Medulla oblongata (tissue), 1 donor: ENCODE measurements around the gene ERC2.
"Not testable (repeated sequence)": the region's sequence is repeated elsewhere in the genome, so short reads cannot be mapped to it uniquely, and the experiment has no call there.

Experiments
- DNase-seq: peaks from one replicate; pipeline ENCODE4 v3.0.0-alpha.2; 2015; ENCODE audit errors: extremely low spot score

The ERC2 gene

DNA sequence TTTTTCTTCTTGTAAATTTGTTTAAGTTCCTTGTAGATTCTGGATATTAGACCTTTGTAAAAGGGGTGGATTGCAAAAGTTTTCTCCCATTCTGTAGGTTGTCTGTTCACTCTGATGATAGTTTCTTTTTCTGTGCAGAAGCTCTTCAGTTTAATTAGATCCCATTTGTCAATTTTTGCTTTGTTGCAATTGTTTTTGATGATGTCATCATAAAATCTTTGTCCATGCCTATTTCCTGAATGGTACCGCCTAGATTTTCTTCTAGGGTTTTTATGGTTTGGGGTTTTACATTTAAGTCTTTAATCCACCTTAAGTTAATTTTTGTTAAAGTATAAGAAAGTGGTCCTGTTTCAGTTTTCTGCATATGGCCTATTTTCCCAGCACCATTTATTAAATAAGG lies 401.9 kb downstream of the ERC2 start:
- DNase-seq: not testable (repeated sequence)

DNA sequence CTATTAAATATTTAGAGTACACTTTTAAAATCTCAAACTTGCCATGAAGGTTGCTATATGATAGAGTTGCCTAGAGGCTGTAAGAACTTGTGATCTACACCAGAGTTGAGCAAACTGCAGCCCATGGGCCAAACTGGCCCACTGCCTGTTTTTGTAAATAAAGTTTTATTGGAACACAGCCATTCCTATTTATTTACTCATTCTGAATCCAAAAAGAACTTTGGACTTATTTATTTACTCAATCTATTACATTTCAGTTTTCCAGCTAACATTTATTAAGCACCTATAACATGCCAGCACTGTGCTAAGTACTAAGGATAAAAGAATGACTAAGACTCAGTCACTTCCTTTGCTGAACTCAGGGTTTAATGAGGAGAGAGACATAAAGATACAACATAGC lies 403.6 kb downstream of the ERC2 start:
- DNase-seq: no peak

DNA sequence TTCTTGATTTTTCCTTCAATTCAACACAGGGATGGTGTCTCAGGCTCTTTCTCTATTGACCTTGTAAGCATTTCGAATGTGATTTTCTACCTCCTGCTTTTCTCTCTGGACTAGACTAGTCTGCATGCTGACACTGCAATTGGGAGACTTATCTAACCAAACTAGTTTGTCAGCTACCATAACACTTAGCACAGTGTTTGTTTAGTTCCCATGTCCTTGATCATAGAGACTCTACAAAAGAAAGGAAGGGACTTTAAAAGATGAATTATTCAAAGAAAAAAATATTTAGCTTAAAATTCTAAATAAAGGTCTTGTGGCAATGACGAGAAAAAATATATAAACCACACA lies 407.0 kb downstream of the ERC2 start:
- DNase-seq: no peak

DNA sequence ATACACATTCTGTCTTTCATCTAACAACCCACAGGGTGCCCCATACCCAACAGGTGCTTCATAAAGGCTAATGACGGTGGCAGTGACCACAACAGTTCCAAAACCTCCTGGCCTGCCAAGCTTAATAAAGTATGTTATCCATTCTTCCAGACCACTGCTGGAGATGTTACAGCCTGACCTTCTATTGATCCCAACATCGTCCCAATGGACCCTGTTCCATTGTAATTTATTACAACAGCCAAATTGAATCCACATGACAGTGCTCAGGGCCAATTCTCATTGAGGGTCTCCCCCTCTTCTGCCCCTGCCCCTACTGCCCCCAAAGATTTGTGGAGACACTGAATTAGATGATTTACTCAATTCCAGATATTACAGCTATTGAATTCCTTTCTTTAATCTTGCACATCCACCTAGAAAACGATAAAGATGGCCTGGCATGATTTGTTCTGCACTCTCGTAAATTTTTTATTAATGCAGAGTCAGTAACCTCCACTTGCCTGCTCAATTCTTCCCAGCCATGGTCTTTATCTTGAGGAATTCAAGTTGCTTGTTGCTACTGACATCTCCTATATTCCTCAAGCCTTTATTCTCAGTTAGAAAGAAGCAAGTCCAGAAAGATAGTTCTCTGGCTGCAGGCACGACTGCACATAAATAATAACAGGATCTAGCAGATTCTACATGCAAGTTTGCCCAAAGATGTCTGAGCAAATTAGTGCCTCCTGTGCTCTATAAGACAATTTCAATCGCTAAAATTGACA lies 407.6 kb downstream of the ERC2 start:
- DNase-seq: no peak

DNA sequence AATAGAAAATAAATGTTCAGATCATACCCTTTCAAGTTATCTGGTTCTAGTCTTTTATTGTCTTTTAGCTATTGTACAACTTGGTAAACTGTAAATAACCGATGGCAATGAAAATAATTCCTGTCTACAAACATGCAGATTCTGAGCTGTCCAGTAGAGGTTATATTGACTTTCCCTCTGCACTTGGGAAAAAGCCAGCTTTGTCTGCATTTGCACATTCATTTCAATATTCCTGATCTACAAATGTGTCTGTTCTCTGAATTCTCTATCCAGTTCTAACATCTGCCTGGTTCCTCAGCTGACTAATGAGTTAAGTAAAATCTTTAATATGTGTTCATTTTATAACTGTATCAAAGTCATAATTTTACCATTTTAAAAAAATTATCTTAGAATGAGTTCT lies 408.5 kb downstream of the ERC2 start:
- DNase-seq: no peak

DNA sequence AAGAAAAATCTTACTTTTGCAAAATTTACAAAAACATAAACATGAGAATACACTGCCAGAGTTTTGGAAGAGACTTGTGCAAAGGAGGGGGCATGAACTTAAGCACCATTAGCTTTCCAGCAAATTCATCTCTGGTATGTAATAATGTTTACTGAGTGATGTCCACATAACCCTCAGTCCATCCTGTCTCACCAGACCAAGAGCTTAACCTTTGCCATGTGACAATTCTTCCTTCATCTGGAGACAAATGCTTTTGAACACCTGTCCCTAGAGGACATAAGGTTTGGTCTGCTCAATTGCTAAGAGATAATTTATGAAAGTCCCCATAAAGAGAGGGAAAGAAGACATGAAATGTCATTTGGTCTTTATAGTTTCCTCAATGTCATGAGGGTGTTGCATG lies 412.3 kb downstream of the ERC2 start:
- DNase-seq: no peak

DNA sequence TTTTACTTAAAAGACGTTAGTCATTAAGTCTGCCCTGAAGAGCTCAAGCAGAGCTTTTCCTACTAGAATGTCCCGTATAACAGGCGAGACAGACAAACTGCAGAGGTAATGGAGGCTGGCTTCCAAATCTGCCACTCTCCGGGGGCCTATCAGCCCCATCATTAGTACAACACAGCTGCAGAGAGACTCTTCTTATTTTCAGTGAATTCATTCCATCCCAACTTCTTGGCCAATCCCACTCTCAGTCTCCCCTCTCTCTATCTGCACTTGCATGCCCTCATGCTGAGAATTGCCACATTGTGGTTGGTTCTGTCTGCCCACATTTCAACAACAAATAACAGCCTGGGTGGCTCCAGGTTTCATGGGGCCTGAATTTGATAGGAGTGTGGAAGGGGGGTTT lies 412.7 kb downstream of the ERC2 start:
- no peak for DNase-seq

DNA sequence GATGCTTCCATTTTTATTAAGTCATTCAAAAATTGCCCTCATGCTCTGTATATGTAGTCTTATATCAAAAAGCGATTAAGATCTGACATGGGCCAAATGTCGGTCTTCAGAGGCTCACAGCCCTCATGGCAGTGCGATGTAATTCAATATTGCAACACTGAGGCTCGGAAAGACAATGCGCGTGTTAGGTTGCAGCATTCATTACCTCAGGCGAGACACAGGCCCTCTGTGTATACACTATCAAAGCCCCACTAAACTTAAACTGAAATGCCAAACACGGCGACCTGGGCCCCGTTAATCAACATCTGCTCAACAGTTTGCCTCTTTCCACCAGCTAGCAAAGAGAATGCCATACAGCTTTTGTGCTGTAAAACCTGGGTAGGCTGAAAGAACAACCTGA lies 413.4 kb downstream of the ERC2 start:
- no peak for DNase-seq

DNA sequence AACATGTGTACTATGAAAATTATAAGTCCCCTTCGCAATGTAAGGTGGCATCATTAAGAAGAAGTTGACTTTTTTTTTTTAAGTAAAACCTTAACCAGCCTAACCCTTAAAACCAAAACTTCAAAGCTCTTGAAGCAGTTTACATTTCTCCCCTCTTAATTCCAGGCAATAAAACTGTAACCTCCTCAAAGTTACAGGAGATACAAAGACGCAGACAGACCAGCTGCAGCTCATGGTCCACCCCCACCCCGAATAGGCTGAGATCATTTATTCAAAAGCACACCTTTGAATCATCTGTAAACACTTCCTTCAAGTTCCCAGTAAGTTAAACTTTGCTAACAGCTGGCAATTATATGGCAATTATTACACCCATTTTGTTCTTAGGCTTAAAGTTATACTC lies 414.5 kb downstream of the ERC2 start:
- DNase-seq: no peak

DNA sequence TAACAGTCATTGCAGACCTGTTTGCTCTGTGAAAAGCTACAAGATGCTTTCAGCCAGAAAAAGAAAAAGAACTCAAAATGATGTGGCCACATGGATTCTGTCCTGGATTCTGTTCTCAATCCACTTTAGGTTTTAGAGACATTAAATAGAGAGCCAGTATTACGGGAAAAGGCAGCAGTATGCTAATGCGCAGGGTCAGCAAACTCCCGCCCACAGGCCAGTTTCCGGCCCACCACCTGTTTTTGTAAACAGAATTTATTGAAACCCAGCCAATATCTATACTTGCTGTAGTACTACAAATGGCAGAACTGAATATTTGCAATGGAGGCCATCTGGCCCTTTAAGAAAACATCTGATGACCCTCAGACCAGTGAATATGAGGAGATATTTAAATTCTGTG lies 416.1 kb downstream of the ERC2 start:
- DNase-seq: no peak

DNA sequence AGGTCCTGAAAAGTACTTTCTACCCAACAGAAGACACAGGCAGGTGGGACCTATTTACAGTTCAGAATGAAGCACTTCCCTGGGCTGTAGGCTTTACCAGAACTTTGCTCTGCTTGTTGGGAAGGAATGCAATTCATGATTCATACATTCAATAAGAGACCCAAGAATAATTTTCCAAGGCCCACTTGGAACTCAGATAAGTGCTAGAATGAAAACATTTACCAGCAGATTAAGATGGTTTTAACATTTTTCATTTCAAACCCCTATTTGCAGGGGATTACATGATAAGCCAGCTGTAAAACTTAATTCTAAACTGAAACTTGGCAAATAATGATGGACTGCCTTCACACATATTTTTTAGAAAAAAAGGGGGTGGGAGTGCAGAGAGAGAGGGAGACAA lies 417.2 kb downstream of the ERC2 start:
- DNase-seq: no peak

DNA sequence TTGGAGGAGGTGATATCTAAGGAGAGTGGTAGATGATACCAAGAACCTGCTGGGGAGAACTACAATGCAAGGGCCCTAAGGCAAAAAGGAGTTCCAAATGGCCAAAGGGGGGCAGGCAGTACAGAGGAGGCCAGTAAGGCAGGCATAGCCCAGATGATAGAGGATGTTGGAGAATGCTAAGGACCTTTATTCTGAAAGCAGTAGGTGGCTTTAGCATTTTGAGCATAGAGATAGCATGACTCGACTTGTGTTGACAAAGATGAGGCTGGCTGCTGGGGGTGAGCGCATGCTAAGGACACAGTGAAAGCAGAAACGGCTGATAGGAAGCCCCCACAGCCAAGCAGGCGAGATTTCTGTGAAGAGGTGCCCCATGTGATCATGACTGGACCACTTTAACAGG lies 419.3 kb downstream of the ERC2 start:
- DNase-seq: no peak

DNA sequence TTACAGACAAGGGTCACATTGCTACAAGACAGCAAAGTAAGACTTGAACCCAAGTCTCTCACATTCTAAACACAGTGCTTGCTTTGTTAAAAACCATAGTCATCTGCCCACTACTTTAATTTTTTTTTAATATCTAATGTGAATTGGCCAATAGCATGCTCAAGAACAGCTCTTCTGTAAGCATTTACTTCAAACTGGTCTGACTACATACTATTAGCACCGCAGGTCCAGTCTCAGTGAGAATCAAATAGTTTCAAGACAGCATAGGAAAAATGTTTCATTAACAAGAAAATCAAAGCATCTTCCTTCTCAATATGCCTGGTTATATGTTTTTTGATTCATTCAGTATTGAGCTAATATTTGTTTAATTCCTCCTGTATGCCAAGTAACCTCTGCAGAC lies 419.9 kb downstream of the ERC2 start:
- no peak for DNase-seq

DNA sequence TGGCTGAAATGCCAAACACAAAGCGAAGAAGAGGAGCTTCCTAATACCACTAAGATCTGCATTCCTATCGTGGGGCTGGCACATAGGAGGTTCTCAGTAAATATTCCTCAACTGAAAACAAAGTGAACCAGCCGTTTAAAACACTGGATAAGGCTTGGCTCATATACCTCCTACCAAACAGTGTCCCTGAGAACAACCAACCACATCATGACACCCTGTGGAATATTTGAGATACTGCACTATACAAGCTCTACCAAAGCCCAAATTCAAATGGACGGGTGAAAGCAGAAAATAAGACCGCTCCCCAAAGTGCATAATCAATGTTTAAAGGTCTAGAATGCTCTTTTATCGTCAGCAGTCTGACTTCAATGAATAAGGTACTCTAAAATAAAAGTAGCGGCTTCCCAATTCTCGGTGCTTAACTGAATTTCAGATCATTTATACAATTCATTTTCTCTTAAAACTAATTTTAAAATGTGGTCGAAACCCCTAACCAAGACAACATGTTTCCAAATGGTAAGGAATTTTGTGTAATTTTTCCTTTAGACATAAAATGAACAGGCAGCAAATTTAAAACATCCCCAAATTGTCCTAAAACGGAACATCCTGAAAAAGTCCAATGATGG lies 425.8 kb downstream of the ERC2 start:
- peak; percentile 67 for DNase-seq

DNA sequence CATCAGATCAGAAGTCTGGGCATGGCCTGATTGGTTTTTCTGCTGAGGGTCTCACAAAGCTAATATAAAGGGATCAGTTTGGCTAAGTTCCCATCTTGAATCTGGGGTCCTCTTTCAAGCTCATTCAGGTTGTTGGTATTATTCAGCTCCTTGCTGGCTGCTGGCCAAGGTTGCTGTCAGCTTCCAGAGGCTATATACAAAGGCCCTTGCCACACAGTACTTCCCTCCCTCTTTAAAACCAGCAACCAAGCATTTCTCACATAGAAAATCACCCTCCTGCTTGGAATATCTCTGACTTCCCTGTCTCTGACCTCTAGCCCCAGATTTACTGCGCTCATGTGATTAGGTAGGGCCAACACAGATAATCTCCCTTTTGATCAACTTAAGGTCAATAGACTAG lies 442.9 kb downstream of the ERC2 start:
- DNase-seq: no peak

DNA sequence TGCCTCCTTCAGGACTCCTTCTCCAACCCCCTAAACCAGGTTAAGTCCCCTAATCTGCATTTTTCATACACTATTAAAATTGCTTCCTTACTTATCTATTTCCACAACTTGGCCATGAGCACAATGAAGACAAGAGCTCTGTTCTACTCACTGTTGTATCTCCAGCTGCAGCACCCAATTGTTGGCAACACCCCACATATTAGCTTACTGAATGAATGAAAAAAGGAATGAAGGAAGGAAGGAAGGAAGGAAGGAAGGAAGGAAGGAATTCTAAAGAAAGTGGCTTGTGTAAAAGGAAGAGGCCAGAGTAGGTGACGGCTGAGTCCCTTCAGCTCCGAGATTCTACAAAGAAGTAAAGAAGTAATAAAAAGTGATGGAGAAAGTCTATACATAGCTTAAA lies 444.7 kb downstream of the ERC2 start:
- DNase-seq: no peak

DNA sequence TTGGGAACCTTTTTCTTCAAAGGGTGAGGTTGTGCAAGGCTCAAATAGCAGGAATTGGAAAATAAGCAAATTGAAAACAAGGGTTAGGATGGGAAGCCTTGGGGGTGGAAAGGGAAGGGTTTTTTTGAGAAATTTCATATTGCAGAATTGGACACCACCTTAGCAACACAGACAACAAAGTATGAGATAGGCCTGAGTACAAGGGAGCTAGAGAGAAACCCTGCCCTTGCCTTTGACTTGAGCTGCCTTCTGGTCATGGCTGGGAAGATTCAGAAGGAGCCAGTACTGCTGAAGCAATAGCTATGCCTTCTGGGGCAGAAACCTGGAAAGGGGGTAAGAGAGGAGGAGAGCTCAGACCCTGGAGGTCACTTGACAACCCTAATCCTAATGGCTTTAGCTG lies 445.6 kb downstream of the ERC2 start:
- no peak for DNase-seq

DNA sequence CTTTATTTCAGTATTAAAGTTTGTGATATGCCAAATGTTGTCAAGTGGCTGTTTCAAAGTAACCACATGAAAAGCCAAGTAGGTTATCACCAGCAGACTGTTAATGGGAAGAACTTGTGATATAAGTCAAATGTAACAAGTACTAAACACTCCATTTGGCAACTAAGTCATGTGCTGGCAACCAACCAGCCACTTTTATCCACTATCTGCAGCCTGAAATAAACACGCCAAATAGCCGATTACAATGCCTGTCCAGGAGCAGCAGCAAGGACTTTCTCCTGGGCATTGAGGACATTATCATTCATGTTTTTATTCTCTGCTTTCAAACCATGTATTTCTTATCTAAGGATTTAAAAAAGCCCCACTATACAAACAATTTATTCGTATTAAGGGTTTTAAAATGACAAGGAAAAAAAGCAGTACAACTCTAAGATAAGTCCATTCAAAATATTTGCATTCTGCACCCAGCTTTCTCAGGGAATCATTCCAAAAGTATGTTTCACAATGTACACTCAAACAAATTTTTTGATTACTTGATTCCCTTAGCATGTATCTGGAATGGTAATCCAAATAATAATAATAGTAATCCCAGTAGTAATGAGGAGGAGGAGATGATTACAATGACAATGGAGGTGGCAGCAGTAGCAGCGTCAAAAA lies 448.6 kb downstream of the ERC2 start:
- DNase-seq: no peak

DNA sequence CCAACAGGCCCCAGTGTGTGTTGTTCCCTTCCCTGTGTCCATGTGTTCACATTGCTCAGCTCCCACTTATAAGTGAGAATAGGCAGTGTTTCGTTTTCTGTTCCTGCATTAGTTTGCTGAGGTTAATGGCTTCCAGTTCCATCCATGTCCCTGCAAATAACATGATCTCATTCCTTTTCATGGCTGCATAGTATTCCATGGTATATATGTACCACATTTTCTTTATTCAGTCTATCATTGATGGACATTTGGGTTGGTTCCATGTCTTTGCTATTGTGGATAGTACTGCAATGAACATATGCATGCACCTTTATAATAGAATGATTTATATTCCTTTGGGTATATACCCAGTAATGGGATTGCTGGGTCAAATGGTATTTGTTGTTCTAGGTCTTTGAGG lies 452.9 kb downstream of the ERC2 start:
- DNase-seq: not testable (repeated sequence)

DNA sequence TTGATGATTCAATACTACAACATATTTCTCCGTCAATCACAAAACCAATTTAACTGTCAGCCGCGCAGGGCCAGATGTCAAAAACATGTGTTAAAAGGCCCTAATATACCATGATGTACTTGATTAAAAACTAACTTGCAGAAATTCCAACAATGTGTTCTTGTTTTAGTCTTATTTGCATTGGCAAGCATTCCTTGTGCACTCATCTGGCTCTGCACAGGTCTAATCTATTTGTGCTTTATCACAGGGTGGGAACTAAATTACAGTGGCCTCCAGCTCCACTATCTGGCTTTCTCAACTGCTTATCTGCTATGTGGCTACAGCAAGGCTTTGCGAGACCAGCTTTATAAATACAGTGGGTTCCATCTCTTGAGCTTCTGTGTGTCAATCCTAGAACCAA lies 455.5 kb downstream of the ERC2 start:
- no peak for DNase-seq

DNA sequence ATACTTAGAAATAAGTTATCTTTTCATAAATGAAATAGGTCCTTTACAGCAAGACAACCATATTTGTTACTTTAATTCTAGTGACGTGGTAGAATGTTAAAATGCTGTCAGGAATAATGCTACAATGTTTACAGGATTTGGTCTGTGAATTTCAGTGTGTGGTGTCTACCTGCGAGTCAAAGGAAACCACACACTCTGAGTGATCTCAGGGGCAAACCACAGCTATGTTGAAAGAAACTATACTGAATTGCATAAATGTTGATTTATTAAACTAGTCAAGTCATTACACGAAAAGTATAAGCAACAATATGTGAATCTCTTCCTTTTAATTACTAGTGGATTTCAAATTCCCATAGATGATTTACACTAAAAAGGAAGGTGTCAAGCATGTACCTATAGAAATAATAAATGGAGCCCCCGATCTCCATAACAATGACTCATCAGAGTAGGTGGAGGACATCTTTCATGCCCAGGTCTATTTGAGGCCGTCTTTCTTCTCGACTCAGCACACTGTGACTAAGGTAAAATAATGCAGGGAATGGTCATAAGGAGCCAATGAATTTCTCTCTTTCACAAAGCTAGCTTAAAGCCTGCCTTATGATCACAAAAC lies 463.0 kb downstream of the ERC2 start:
- DNase-seq: no peak

DNA sequence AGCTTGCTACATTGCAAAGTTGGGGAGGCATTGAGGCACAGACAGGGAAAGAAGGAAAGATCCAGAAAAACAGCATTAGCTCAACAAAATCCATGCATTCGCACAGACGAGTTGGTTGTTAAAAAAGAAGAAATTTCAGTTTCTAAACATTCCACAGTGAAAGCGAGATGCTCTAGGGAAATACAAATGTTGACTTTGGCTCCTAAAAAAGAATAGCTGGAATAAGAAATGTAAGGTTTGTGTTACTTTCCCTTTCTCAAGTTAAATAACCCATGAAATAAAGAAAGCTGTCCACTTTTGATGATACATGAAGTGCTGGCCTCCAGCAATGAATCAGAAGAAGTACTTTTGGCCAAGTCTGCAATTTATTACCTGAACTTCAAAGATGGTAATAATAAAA lies 465.1 kb downstream of the ERC2 start:
- DNase-seq: no peak

DNA sequence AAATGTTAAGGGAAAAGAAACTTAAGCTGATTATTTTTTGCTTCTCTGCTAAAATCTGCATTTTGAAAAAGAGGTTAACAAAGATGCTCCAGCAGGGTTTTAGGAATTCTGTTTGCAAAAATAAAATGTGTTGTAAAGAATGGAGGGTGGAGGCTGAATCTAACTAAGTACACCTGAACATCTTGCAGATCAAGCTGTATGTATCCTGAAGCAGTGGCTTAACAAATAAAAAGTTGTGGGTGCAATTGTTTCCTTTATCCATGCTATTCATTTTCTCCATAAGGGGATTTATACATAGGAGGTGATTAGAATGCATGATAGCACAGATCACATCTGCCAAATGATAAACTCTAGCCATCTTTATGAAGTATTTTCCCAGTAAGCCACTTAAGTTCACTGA lies 466.3 kb downstream of the ERC2 start:
- no peak for DNase-seq
